ENCODE results near the gene BRIP1.

GRCh38 chr17:61782683-61783082 lies 80.6 kb downstream of the BRIP1 start:
- TF ChIP-seq, protein P1, sequence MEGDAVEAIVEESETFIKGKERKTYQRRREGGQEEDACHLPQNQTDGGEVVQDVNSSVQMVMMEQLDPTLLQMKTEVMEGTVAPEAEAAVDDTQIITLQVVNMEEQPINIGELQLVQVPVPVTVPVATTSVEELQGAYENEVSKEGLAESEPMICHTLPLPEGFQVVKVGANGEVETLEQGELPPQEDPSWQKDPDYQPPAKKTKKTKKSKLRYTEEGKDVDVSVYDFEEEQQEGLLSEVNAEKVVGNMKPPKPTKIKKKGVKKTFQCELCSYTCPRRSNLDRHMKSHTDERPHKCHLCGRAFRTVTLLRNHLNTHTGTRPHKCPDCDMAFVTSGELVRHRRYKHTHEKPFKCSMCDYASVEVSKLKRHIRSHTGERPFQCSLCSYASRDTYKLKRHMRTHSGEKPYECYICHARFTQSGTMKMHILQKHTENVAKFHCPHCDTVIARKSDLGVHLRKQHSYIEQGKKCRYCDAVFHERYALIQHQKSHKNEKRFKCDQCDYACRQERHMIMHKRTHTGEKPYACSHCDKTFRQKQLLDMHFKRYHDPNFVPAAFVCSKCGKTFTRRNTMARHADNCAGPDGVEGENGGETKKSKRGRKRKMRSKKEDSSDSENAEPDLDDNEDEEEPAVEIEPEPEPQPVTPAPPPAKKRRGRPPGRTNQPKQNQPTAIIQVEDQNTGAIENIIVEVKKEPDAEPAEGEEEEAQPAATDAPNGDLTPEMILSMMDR (IDR thresholded peaks at IDR 0.05 in 8 of 11, conservative IDR thresholded peaks at IDR 0.05 in 3 of 11), result no peak
- no peak for TF ChIP-seq POLR2AphosphoS5 (IDR thresholded peaks at IDR 0.05)
- no peak for TF ChIP-seq POLR2A (IDR thresholded peaks at IDR 0.05)
